PFSK-1 (cell line): ENCODE results near the gene P2RY13.

ENCODE experiments used
- FOXP2 ChIP-seq: optimal IDR thresholded peaks from 2 replicates; pipeline ENCODE3; 2011; ENCODE audit warnings: borderline replicate concordance, control low read depth, inconsistent platforms; ENCODE audit not compliant: insufficient read depth; ENCODE audit errors: extremely low read length, extremely low read depth
- POLR2AphosphoS5 ChIP-seq: IDR thresholded peaks from 2 replicates; pipeline ENCODE4 v1.6.1; 2012; ENCODE audit warnings: low read depth, mild to moderate bottlenecking, control low read depth, low read length, moderate library complexity
- REST ChIP-seq, 2 experiments: IDR thresholded peaks; 2 replicates each; pipeline versions ENCODE4 v1.6.1 to v1.8.0; 2011 to 2012; ENCODE audit warnings: low read depth in 2 of 2, low read length in 2 of 2, control low read depth in 1 of 2, inconsistent platforms in 1 of 2, mild to moderate bottlenecking in 1 of 2, moderate library complexity in 1 of 2; ENCODE audit not compliant: insufficient read depth in 1 of 2
- SIN3A ChIP-seq: IDR thresholded peaks from 2 replicates; pipeline ENCODE4 v1.6.1; 2012; ENCODE audit warnings: mild to moderate bottlenecking, low read length, moderate library complexity, borderline replicate concordance; ENCODE audit not compliant: insufficient read depth
- TAF1 ChIP-seq: IDR thresholded peaks from 2 replicates; pipeline ENCODE4 v1.6.1; 2012; ENCODE audit warnings: low read length, control low read depth, borderline replicate concordance; ENCODE audit not compliant: insufficient read depth

- no peak for TF ChIP-seq POLR2AphosphoS5
- no peak for TF ChIP-seq REST (IDR thresholded peaks at IDR 0.05; ENCODE audit: insufficient read depth in 1 of 2, low read depth in 2 of 2, low read length in 2 of 2)
- no peak for TF ChIP-seq TAF1
- no peak for TF ChIP-seq FOXP2
- TF ChIP-seq SIN3A, result no peak
Observed at GRCh38 chr3:151372063-151372820, 42.9 kb upstream of the P2RY13 start.
